ACC112 (cell line): Measurements from ENCODE around the gene ARNT2.

Experiments
- H2AFZ ChIP-seq: fragments of 200-600 bp; sonication (generic); one replicate; pipeline ENCODE4 v1.6.0; 2017; ENCODE audit warnings: antibody characterized with exemption, low read length; ENCODE audit not compliant: unreplicated experiment
- H3K27ac ChIP-seq: fragments of 200-600 bp; sonication (generic); 2 replicates; pipeline ENCODE4 v1.5.1; 2014; ENCODE audit warnings: low read depth, mild to moderate bottlenecking, antibody characterized with exemption, low read length, moderate library complexity
- H3K27me3 ChIP-seq: fragments of 200-600 bp; sonication (generic); 2 replicates; pipeline ENCODE4 v1.6.1; 2014; ENCODE audit warnings: mild to moderate bottlenecking, antibody characterized with exemption, low read length, moderate library complexity, mixed read lengths; ENCODE audit not compliant: insufficient read depth
- H3K36me3 ChIP-seq: fragments of 200-600 bp; sonication (generic); 2 replicates; pipeline ENCODE4 v1.6.1; 2016; ENCODE audit warnings: mild to moderate bottlenecking, antibody characterized with exemption, low read length, moderate library complexity, mixed read lengths; ENCODE audit not compliant: insufficient read depth
- H3K4me1 ChIP-seq: fragments of 200-600 bp; sonication (generic); one replicate; pipeline ENCODE4 v1.6.1; 2016; ENCODE audit warnings: low read length, mixed read lengths; ENCODE audit not compliant: insufficient read depth, unreplicated experiment, control insufficient read depth
- H3K4me3 ChIP-seq: fragments of 200-600 bp; sonication (generic); 2 replicates; pipeline ENCODE4 v1.5.1; 2014; ENCODE audit warnings: mild to moderate bottlenecking, low read depth, low read length
- H3K79me2 ChIP-seq: fragments of 200-600 bp; sonication (generic); one replicate; pipeline ENCODE4 v1.6.0; 2016; ENCODE audit warnings: low read length; ENCODE audit not compliant: control insufficient read depth, unreplicated experiment, insufficient read depth

Gene ARNT2

GRCh38 chr15:80426316-80426715 lies 22.1 kb downstream of the ARNT2 start:
- Histone ChIP-seq H3K4me3 (no peak overlapping the region), H2AFZ (no peak overlapping the region), H3K27me3 (peaks cover 39% of the 10 kb centered on the region), H3K79me2 (no peaks in the 10 kb centered on the region), H3K36me3 (no peaks in the 10 kb centered on the region), H3K27ac (no peak overlapping the region), H3K4me1 (no peaks in the 10 kb centered on the region)

GRCh38 chr15:80429964-80430363 lies 25.8 kb downstream of the ARNT2 start:
- no peaks in the 10 kb centered on the region for H3K79me2 ChIP-seq
- H3K4me1 ChIP-seq, result no peaks in the 10 kb centered on the region
- no peak overlapping the region for H2AFZ ChIP-seq
- no peaks in the 10 kb centered on the region for H3K36me3 ChIP-seq
- H3K4me3 ChIP-seq, result no peak overlapping the region
- no peak overlapping the region for H3K27ac ChIP-seq
- H3K27me3 ChIP-seq, result peaks cover 35% of the 10 kb centered on the region

GRCh38 chr15:80431635-80432344 lies 27.6 kb downstream of the ARNT2 start:
- Histone ChIP-seq H3K79me2 (no peaks in the 10 kb centered on the region), H2AFZ (no peak overlapping the region), H3K36me3 (no peaks in the 10 kb centered on the region)

GRCh38 chr15:80432345-80432702 lies 28.1 kb downstream of the ARNT2 start:
- H3K36me3 ChIP-seq, result no peaks in the 10 kb centered on the region
- no peak overlapping the region for H2AFZ ChIP-seq
- H3K79me2 ChIP-seq, result no peaks in the 10 kb centered on the region
- H3K4me1 ChIP-seq, result peaks cover 9% of the 10 kb centered on the region
- H3K4me3 ChIP-seq, result no peak overlapping the region
- H3K27ac ChIP-seq, result no peak overlapping the region
- peaks cover 28% of the 10 kb centered on the region for H3K27me3 ChIP-seq

More at GRCh38 chr15:80431635-80432344, 27.6 kb downstream of the ARNT2 start:
- H3K4me1 ChIP-seq, result peaks cover 6% of the 10 kb centered on the region
- H3K27ac ChIP-seq, result no peak overlapping the region
- peaks cover 33% of the 10 kb centered on the region for H3K27me3 ChIP-seq
- H3K4me3 ChIP-seq, result no peak overlapping the region

GRCh38 chr15:80433836-80434235 lies 29.7 kb downstream of the ARNT2 start:
- Histone ChIP-seq H2AFZ (no peak overlapping the region), H3K27ac (no peak overlapping the region), H3K79me2 (no peaks in the 10 kb centered on the region), H3K27me3 (peaks cover 15% of the 10 kb centered on the region), H3K36me3 (no peaks in the 10 kb centered on the region), H3K4me1 (peaks cover 9% of the 10 kb centered on the region), H3K4me3 (no peak overlapping the region)

- peaks cover 9% of the 10 kb centered on the region for H3K4me1 ChIP-seq
- H3K27me3 ChIP-seq, result peaks cover 3% of the 10 kb centered on the region; the same call in 1 of the 2 replicates
- no peaks in the 10 kb centered on the region for H3K79me2 ChIP-seq
Measured at GRCh38 chr15:80434926-80435720, 30.9 kb downstream of the ARNT2 start.

GRCh38 chr15:80436511-80437307 lies 32.5 kb downstream of the ARNT2 start:
- no peak overlapping the region for H3K27ac ChIP-seq
- H3K27me3 ChIP-seq, result peaks cover 11% of the 10 kb centered on the region
- H3K4me1 ChIP-seq, result peaks cover 9% of the 10 kb centered on the region
- H3K36me3 ChIP-seq, result no peaks in the 10 kb centered on the region
- no peak overlapping the region for H3K4me3 ChIP-seq
- no peaks in the 10 kb centered on the region for H3K79me2 ChIP-seq
- H2AFZ ChIP-seq, result no peak overlapping the region

More at GRCh38 chr15:80434926-80435720, 30.9 kb downstream of the ARNT2 start:
- Histone ChIP-seq H3K36me3 (no peaks in the 10 kb centered on the region), H3K27ac (no peak overlapping the region), H3K4me3 (no peak overlapping the region), H2AFZ (no peak overlapping the region)

GRCh38 chr15:80437334-80437891 lies 33.2 kb downstream of the ARNT2 start:
- no peak overlapping the region for H2AFZ ChIP-seq

GRCh38 chr15:80439140-80439539 lies 35.0 kb downstream of the ARNT2 start:
- no peak overlapping the region for H3K27ac ChIP-seq
- no peaks in the 10 kb centered on the region for H3K36me3 ChIP-seq
- H2AFZ ChIP-seq, result no peak overlapping the region
- H3K79me2 ChIP-seq, result no peaks in the 10 kb centered on the region
- peaks cover 23% of the 10 kb centered on the region for H3K27me3 ChIP-seq
- H3K4me1 ChIP-seq, result peaks cover 9% of the 10 kb centered on the region
- no peak overlapping the region for H3K4me3 ChIP-seq

More at GRCh38 chr15:80437334-80437891, 33.2 kb downstream of the ARNT2 start:
- Histone ChIP-seq H3K27me3 (peaks cover 18% of the 10 kb centered on the region), H3K36me3 (no peaks in the 10 kb centered on the region), H3K27ac (no peak overlapping the region), H3K79me2 (no peaks in the 10 kb centered on the region), H3K4me3 (no peak overlapping the region), H3K4me1 (peaks cover 9% of the 10 kb centered on the region)

GRCh38 chr15:80440024-80440423 lies 35.8 kb downstream of the ARNT2 start:
- H3K27me3 ChIP-seq, result peaks cover 23% of the 10 kb centered on the region
- no peak overlapping the region for H3K4me3 ChIP-seq
- H2AFZ ChIP-seq, result no peak overlapping the region
- no peak overlapping the region for H3K27ac ChIP-seq
- H3K4me1 ChIP-seq, result peaks cover 9% of the 10 kb centered on the region
- H3K79me2 ChIP-seq, result no peaks in the 10 kb centered on the region
- H3K36me3 ChIP-seq, result no peaks in the 10 kb centered on the region
